ENCODE results near the gene CNOT6L. TPM values are rescaled to one million over a fixed set of nuclear protein-coding genes. Genes with fewer than 3 reads are reported as not detected.

Gene CNOT6L
- total and polyA plus RNA-seq, 8 donors, result 2.2 to 38.7 (median 24.8) TPM

- WGBS, 2 donors, result 97% methylated on average over 3 of the region's 3 CpGs
- ATAC-seq (no peak), FAIRE-seq (no peak), DNase-seq (peak in 3 of 6 donors; percentile 7 to 30 (median 26))
- no peaks in the 10 kb centered on the region for H3K36me3 ChIP-seq
- H3K27ac ChIP-seq, result no peak overlapping the region
- TF ChIP-seq, protein P1, sequence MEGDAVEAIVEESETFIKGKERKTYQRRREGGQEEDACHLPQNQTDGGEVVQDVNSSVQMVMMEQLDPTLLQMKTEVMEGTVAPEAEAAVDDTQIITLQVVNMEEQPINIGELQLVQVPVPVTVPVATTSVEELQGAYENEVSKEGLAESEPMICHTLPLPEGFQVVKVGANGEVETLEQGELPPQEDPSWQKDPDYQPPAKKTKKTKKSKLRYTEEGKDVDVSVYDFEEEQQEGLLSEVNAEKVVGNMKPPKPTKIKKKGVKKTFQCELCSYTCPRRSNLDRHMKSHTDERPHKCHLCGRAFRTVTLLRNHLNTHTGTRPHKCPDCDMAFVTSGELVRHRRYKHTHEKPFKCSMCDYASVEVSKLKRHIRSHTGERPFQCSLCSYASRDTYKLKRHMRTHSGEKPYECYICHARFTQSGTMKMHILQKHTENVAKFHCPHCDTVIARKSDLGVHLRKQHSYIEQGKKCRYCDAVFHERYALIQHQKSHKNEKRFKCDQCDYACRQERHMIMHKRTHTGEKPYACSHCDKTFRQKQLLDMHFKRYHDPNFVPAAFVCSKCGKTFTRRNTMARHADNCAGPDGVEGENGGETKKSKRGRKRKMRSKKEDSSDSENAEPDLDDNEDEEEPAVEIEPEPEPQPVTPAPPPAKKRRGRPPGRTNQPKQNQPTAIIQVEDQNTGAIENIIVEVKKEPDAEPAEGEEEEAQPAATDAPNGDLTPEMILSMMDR (IDR thresholded peaks at IDR 0.05), result no peak
- H3K4me3 ChIP-seq, result no peak overlapping the region
- H3K9me3 ChIP-seq, result no peaks in the 10 kb centered on the region
- H3K27me3 ChIP-seq, result no peaks in the 10 kb centered on the region
- peaks cover 0 to 13% (median 4%) of the 10 kb centered on the region in 3 donors for H3K4me1 ChIP-seq
- intact Hi-C loops (cut with DNase I), result no loop called here
Measured at GRCh38 chr4:77859256-77859655, 40.1 kb upstream of the CNOT6L start.

DNA sequence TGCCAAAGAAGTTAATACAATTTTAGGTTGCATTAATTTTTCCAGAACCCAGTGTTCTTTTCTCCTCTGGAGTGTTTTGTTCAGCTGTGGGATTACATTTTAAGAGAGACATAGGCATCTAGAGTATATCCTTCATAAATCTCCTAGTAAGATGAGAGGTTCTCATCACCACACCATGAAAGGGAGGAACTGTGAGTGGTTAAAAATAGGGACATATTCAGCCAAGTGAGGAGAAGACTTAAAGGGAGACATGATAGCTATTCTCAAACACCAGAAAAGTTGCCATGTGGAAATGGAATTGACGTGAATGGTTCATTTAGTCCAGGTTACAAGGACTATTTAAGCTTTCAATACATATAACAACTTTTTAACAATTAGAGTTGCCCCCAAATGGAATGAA, 37.0 kb upstream of the CNOT6L start:
- Histone ChIP-seq H3K4me3 (no peak overlapping the region), H3K4me1 (peaks cover 0 to 1% (median 0%) of the 10 kb centered on the region in 3 donors), H3K9me3 (no peaks in the 10 kb centered on the region), H3K27ac (no peak overlapping the region), H3K36me3 (no peaks in the 10 kb centered on the region), H3K27me3 (no peaks in the 10 kb centered on the region)
- TF ChIP-seq, protein P1 (IDR thresholded peaks at IDR 0.05), result no peak
- DNase-seq (no peak), FAIRE-seq (no peak), ATAC-seq (no peak)
- intact Hi-C loops (cut with DNase I), result no loop called here
- WGBS, 2 donors, result 68 to 92% methylated on average over 1 of the region's 1 CpG

DNA sequence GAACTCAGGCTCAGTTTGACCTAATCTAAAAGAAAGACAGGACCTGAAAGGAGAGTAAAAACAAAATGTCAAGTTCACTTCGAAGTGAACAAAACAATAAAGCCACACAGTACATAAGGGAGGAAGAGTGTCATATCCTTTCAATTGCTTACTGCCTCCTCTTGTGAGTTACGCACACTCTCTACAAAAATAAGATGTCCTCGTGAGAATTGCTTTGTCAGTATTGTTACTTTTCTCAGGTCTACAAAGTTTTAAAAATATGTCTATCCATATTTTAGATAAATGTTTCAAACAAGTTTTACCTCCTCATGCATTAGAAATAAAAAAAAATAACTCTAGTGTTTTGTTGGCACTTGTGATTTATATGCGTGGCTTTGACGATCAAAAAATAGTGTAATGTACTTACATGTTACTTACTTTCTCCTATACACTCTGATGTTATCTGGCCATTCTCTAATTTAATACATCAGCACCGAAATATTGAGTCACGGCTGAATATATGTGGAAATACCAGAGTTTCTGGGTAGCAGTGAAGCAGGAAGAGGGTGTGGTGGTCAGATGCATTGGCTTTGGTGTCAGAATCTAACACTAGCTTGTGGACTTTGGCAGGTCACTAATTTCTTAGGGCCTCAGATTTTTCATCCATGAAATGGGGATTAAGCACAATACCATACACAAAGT, 35.4 kb upstream of the CNOT6L start:
- Histone ChIP-seq H3K9me3 (no peaks in the 10 kb centered on the region), H3K27me3 (no peaks in the 10 kb centered on the region), H3K36me3 (no peaks in the 10 kb centered on the region), H3K4me3 (no peak overlapping the region), H3K27ac (peak overlapping the region in 1 of 4 donors; percentile 23), H3K4me1 (no peaks in the 10 kb centered on the region)
- WGBS, 2 donors, result 69 to 80% methylated on average over 7 of the region's 7 CpGs
- ATAC-seq (no peak), FAIRE-seq (no peak), DNase-seq (no peak)
- intact Hi-C loops (cut with DNase I), result no loop called here
- TF ChIP-seq, protein P1 (IDR thresholded peaks at IDR 0.05), result no peak

DNA sequence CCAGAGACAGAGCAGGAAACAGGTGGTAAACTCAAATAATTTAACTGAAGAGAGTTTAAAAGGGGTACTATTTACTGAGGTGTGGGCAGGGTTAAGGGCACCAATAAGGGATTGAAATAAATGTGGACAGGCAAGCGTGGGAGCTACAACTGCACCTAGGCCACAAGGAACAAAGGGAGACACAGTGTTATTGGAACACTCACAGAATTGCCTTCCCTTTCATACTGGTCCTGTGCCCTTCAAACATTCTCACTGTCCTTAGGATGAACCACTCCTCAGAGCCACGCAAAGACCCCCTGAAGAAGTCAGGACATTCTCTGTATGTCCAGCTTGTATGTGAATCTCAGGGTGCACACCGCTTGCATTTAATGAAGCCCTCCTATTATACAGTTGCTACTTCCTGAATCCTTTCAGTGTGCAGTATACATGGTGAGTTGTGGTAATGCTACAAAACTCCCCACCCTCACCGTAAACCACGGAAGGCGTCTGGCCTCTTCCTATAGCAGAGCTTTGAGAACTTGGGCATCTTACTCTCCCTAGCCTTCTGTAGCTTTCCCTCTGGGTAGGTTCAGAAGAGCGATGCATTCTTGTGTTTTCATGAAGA, 33.8 kb upstream of the CNOT6L start:
- DNase-seq (no peak), ATAC-seq (peak in 2 of 4 donors; percentile 42 to 54), FAIRE-seq (no peak)
- intact Hi-C loops (cut with DNase I), result no loop called here
- TF ChIP-seq, protein P1 (IDR thresholded peaks at IDR 0.05), result no peak
- Histone ChIP-seq H3K9me3 (no peaks in the 10 kb centered on the region), H3K27ac (no peak overlapping the region), H3K27me3 (no peaks in the 10 kb centered on the region), H3K4me3 (no peak overlapping the region), H3K4me1 (no peaks in the 10 kb centered on the region), H3K36me3 (no peaks in the 10 kb centered on the region)
- WGBS, 2 donors, result 56 to 70% methylated on average over 7 of the region's 7 CpGs
